ENCODE results near the gene SLC40A1. TPM values are rescaled to one million over a fixed set of nuclear protein-coding genes. Genes with fewer than 3 reads are reported as not detected.
A peak's percentile ranks its signal among the peaks of the same experiment; 100 is the strongest.

The SLC40A1 gene
- total and polyA plus RNA-seq, 4 donors, result 97.4 to 572 (median 168) TPM

GRCh38 chr2:189570570-189571031 is 10.0 kb downstream of the SLC40A1 start:
- H3K9ac ChIP-seq (ENCODE audit: low read depth in 1 of 2, low read length in 2 of 2), result no peak overlapping the region
- no peak overlapping the region for H3K4me3 ChIP-seq (ENCODE audit: low read depth in 1 of 3, low read length in 3 of 3)
- no peak for DNase-seq (ENCODE audit: low spot score)
- H3K9me3 ChIP-seq (ENCODE audit: control insufficient read depth in 4 of 4, low read length in 3 of 4), result no peaks in the 10 kb centered on the region
- H3K4me1 ChIP-seq (ENCODE audit: control insufficient read depth in 4 of 4, insufficient read depth in 4 of 4, low read length in 3 of 4), result peaks cover 9 to 77% (median 64%) of the 10 kb centered on the region in 4 donors
- TF ChIP-seq, protein P1, sequence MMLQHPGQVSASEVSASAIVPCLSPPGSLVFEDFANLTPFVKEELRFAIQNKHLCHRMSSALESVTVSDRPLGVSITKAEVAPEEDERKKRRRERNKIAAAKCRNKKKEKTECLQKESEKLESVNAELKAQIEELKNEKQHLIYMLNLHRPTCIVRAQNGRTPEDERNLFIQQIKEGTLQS (IDR thresholded peaks at IDR 0.05), result no peak
- TF ChIP-seq HNF4A (conservative IDR thresholded peaks at IDR 0.05) (peak; percentile 12 to 39), RXRA (IDR thresholded peaks at IDR 0.05) (peak in 1 of 2 donors; percentile 31), NR2F2 (IDR thresholded peaks at IDR 0.05) (no peak), FOXA1 (IDR thresholded peaks at IDR 0.05) (no peak), YY1 (IDR thresholded peaks at IDR 0.05) (peak; percentile 46), JUND (IDR thresholded peaks at IDR 0.05) (no peak), GABPA (IDR thresholded peaks at IDR 0.05 in 1 of 2, conservative IDR thresholded peaks at IDR 0.05 in 1 of 2) (no peak), HNF4G (IDR thresholded peaks at IDR 0.05) (no peak), EGR1 (IDR thresholded peaks at IDR 0.05; ENCODE audit: low read depth in 2 of 2) (no peak), FOXA2 (IDR thresholded peaks at IDR 0.05) (peak; percentile 36), RAD21 (IDR thresholded peaks at IDR 0.05) (peak in 1 of 2 donors; percentile 28)
- TF ChIP-seq, protein P2, sequence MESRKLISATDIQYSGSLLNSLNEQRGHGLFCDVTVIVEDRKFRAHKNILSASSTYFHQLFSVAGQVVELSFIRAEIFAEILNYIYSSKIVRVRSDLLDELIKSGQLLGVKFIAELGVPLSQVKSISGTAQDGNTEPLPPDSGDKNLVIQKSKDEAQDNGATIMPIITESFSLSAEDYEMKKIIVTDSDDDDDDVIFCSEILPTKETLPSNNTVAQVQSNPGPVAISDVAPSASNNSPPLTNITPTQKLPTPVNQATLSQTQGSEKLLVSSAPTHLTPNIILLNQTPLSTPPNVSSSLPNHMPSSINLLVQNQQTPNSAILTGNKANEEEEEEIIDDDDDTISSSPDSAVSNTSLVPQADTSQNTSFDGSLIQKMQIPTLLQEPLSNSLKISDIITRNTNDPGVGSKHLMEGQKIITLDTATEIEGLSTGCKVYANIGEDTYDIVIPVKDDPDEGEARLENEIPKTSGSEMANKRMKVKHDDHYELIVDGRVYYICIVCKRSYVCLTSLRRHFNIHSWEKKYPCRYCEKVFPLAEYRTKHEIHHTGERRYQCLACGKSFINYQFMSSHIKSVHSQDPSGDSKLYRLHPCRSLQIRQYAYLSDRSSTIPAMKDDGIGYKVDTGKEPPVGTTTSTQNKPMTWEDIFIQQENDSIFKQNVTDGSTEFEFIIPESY (IDR thresholded peaks at IDR 0.05), result no peak
- TF ChIP-seq, protein P3, sequence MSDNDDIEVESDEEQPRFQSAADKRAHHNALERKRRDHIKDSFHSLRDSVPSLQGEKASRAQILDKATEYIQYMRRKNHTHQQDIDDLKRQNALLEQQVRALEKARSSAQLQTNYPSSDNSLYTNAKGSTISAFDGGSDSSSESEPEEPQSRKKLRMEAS (IDR thresholded peaks at IDR 0.05), result no peak
- TF ChIP-seq, protein P4, sequence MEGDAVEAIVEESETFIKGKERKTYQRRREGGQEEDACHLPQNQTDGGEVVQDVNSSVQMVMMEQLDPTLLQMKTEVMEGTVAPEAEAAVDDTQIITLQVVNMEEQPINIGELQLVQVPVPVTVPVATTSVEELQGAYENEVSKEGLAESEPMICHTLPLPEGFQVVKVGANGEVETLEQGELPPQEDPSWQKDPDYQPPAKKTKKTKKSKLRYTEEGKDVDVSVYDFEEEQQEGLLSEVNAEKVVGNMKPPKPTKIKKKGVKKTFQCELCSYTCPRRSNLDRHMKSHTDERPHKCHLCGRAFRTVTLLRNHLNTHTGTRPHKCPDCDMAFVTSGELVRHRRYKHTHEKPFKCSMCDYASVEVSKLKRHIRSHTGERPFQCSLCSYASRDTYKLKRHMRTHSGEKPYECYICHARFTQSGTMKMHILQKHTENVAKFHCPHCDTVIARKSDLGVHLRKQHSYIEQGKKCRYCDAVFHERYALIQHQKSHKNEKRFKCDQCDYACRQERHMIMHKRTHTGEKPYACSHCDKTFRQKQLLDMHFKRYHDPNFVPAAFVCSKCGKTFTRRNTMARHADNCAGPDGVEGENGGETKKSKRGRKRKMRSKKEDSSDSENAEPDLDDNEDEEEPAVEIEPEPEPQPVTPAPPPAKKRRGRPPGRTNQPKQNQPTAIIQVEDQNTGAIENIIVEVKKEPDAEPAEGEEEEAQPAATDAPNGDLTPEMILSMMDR (IDR thresholded peaks at IDR 0.05; ENCODE audit: low read depth, low read length, missing input control), result no peak
- TF ChIP-seq, protein P5, sequence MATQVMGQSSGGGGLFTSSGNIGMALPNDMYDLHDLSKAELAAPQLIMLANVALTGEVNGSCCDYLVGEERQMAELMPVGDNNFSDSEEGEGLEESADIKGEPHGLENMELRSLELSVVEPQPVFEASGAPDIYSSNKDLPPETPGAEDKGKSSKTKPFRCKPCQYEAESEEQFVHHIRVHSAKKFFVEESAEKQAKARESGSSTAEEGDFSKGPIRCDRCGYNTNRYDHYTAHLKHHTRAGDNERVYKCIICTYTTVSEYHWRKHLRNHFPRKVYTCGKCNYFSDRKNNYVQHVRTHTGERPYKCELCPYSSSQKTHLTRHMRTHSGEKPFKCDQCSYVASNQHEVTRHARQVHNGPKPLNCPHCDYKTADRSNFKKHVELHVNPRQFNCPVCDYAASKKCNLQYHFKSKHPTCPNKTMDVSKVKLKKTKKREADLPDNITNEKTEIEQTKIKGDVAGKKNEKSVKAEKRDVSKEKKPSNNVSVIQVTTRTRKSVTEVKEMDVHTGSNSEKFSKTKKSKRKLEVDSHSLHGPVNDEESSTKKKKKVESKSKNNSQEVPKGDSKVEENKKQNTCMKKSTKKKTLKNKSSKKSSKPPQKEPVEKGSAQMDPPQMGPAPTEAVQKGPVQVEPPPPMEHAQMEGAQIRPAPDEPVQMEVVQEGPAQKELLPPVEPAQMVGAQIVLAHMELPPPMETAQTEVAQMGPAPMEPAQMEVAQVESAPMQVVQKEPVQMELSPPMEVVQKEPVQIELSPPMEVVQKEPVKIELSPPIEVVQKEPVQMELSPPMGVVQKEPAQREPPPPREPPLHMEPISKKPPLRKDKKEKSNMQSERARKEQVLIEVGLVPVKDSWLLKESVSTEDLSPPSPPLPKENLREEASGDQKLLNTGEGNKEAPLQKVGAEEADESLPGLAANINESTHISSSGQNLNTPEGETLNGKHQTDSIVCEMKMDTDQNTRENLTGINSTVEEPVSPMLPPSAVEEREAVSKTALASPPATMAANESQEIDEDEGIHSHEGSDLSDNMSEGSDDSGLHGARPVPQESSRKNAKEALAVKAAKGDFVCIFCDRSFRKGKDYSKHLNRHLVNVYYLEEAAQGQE (IDR thresholded peaks at IDR 0.05), result no peak
- H3K27ac ChIP-seq (ENCODE audit: low read depth in 1 of 2, low read length in 2 of 2), result peak overlapping the region; percentile 14 to 46
- H3K27me3 ChIP-seq (ENCODE audit: control insufficient read depth in 4 of 4, insufficient read depth in 4 of 4, low read length in 3 of 4), result no peaks in the 10 kb centered on the region
- H3K36me3 ChIP-seq (ENCODE audit: control insufficient read depth in 4 of 4, insufficient read depth in 3 of 4, low read depth in 1 of 4, low read length in 3 of 4), result peaks cover 1 to 43% (median 19%) of the 10 kb centered on the region in 4 donors
- WGBS, result 73% methylated on average over 1 of the region's 1 CpG
